IMR-90 (cell line): ENCODE data around the gene ARID3C. TPM values are rescaled to one million over a fixed set of nuclear protein-coding genes. Genes with fewer than 3 reads are reported as not detected.
A peak's percentile ranks its signal among the peaks of the same experiment; 100 is the strongest.

Experiments used
- ATAC-seq: fragments of 200-7000 bp; cut with Tn5 transposase; 2 replicates; pipeline ENCODE4 v1.9.1; 2020; ENCODE audit warnings: low read depth, mild to moderate bottlenecking, moderate library complexity
- BruUV-seq: library from RNA; stranded (reverse); fragments of 400-500 nt; replicated peaks from 2 replicates; lab custom pipeline; 2021; lab: Mats Ljungman, UMichigan
- CTCF ChIA-PET: fragments of 300-600 bp; formaldehyde crosslinking; extraction: SDS; loops from one replicate; lab custom pipeline; 2021; ENCODE audit warnings: antibody characterized with exemption; lab: Yijun Ruan, JAX
- POLR2A ChIA-PET: fragments of 300-600 bp; sonication (Branson Sonifier 250); formaldehyde crosslinking; loops from one replicate; lab custom pipeline; 2022; ENCODE audit warnings: antibody characterized with exemption; ENCODE audit not compliant: unreplicated experiment; lab: Charles Lee
- DNase-seq: peaks from one replicate; pipeline ENCODE4 v3.0.0; 2013
- H2AFZ ChIP-seq: replicated peaks from 2 replicates; pipeline ENCODE3; 2013; ENCODE audit warnings: low read length, mild to moderate bottlenecking; ENCODE audit not compliant: poor library complexity
- H2AK5ac ChIP-seq: 2 replicates; pipeline ENCODE4 v1.6.1; 2013; ENCODE audit warnings: low read depth, low read length, inconsistent platforms
- H2AK9ac ChIP-seq: replicated peaks from 2 replicates; pipeline ENCODE3; 2013; ENCODE audit warnings: mild to moderate bottlenecking, low read depth, low read length, moderate library complexity; ENCODE audit not compliant: poor library complexity
- H2BK120ac ChIP-seq: 2 replicates; pipeline ENCODE4 v1.6.1; 2013; ENCODE audit warnings: low read depth, low read length, inconsistent platforms
- H2BK15ac ChIP-seq: 3 replicates; pipeline ENCODE4 v1.6.1; 2013; ENCODE audit warnings: low read depth, low read length, inconsistent platforms
- H2BK20ac ChIP-seq: 2 replicates; pipeline ENCODE4 v1.6.1; 2013; ENCODE audit warnings: low read depth, mild to moderate bottlenecking, inconsistent platforms, low read length, moderate library complexity
- H2BK5ac ChIP-seq: 2 replicates; pipeline ENCODE4 v1.6.1; 2013; ENCODE audit warnings: mild to moderate bottlenecking, low read depth, low read length, inconsistent platforms; ENCODE audit not compliant: poor library complexity, severe bottlenecking
- H3K14ac ChIP-seq: replicated peaks from 2 replicates; pipeline ENCODE4 v1.6.1; 2013; ENCODE audit warnings: low read depth, low read length, inconsistent platforms
- H3K18ac ChIP-seq: 2 replicates; pipeline ENCODE4 v1.6.1; 2013; ENCODE audit warnings: low read depth, low read length, control low read depth
- H3K23ac ChIP-seq: 2 replicates; pipeline ENCODE4 v1.6.1; 2013; ENCODE audit warnings: low read depth, low read length, inconsistent platforms
- H3K27ac ChIP-seq: 2 replicates; pipeline ENCODE4 v1.5.1; 2013; ENCODE audit warnings: mild to moderate bottlenecking, control low read depth, low read length; ENCODE audit not compliant: insufficient read depth
- H3K27me3 ChIP-seq: 2 replicates; pipeline ENCODE4 v1.6.1; 2013; ENCODE audit warnings: low read length; ENCODE audit not compliant: control insufficient read depth, insufficient read depth
- H3K36me3 ChIP-seq: 2 replicates; pipeline ENCODE4 v1.6.1; 2013; ENCODE audit warnings: low read length, mixed read lengths; ENCODE audit not compliant: control insufficient read depth, insufficient read depth
- H3K4ac ChIP-seq: 2 replicates; pipeline ENCODE4 v1.6.1; 2013; ENCODE audit warnings: low read depth, low read length, inconsistent platforms
- H3K4me1 ChIP-seq: 2 replicates; pipeline ENCODE4 v1.6.1; 2013; ENCODE audit warnings: low read length, mixed read lengths; ENCODE audit not compliant: control insufficient read depth, insufficient read depth
- H3K4me2 ChIP-seq: 2 replicates; pipeline ENCODE4 v1.6.1; 2013; ENCODE audit warnings: low read depth, mild to moderate bottlenecking, control low read depth, low read length, moderate library complexity
- H3K4me3 ChIP-seq: 2 replicates; pipeline ENCODE4 v1.5.1; 2013; ENCODE audit warnings: low read depth, mild to moderate bottlenecking, control low read depth, low read length, moderate library complexity; ENCODE audit not compliant: insufficient read depth
- H3K56ac ChIP-seq: 2 replicates; pipeline ENCODE4 v1.6.1; 2013; ENCODE audit warnings: low read length, inconsistent platforms; ENCODE audit not compliant: insufficient read depth; ENCODE audit errors: extremely low read depth
- H3K79me1 ChIP-seq, 2 experiments: 2 replicates each; pipeline ENCODE4 v1.6.1; 2013; ENCODE audit warnings: low read length in 2 of 2, inconsistent platforms in 1 of 2, low read depth in 1 of 2
- H3K9ac ChIP-seq: 2 replicates; pipeline ENCODE4 v1.6.1; 2013; ENCODE audit warnings: low read depth, low read length, control low read depth
- H3K9me1 ChIP-seq: 2 replicates; pipeline ENCODE4 v1.6.1; 2013; ENCODE audit warnings: low read length, inconsistent platforms; ENCODE audit not compliant: insufficient read depth
- H3K9me3 ChIP-seq: 2 replicates; pipeline ENCODE4 v1.6.1; 2013; ENCODE audit warnings: low read length; ENCODE audit not compliant: control insufficient read depth, insufficient read depth
- H4K20me1 ChIP-seq: 2 replicates; pipeline ENCODE4 v1.6.1; 2013; ENCODE audit warnings: low read length, inconsistent platforms; ENCODE audit not compliant: insufficient read depth
- H4K5ac ChIP-seq: 2 replicates; pipeline ENCODE4 v1.6.1; 2013; ENCODE audit warnings: mild to moderate bottlenecking, low read depth, low read length, control low read depth
- H4K8ac ChIP-seq, 2 experiments: 2 replicates each; pipeline ENCODE4 v1.6.1; 2013; ENCODE audit warnings: low read depth in 2 of 2, low read length in 2 of 2, control low read depth in 1 of 2, inconsistent platforms in 1 of 2
- H4K91ac ChIP-seq: 2 replicates; pipeline ENCODE4 v1.6.1; 2013; ENCODE audit warnings: low read depth, low read length, inconsistent platforms; ENCODE audit not compliant: insufficient read depth
- MXI1 ChIP-seq: IDR thresholded peaks from 2 replicates; pipeline ENCODE4 v1.6.1; 2012; ENCODE audit warnings: low read depth, mild to moderate bottlenecking, low read length, moderate library complexity, borderline replicate concordance
- NFE2L2 ChIP-seq: fragments of 150-350 bp; IDR thresholded peaks from 2 replicates; pipeline ENCODE4 v1.6.1; 2016; ENCODE audit warnings: low read depth, mild to moderate bottlenecking, low read length
- RAD21 ChIP-seq: IDR thresholded peaks from 2 replicates; pipeline ENCODE4 v1.6.1; 2012; ENCODE audit warnings: low read length, improper control_type of control experiment
- RFX5 ChIP-seq: IDR thresholded peaks from 2 replicates; pipeline ENCODE4 v1.8.0; 2012; ENCODE audit warnings: low read depth, mild to moderate bottlenecking, low read length, moderate library complexity
- SMC3 ChIP-seq: fragments of 150-350 bp; IDR thresholded peaks from 2 replicates; pipeline ENCODE4 v1.6.1; 2016; ENCODE audit warnings: low read depth, mild to moderate bottlenecking, antibody characterized with exemption, low read length, moderate library complexity
- WGBS, 2 experiments: methylation state at CpG; one replicate each; pipeline versions ENCODE4 v1.1.5 to v1.1.7; 2013; ENCODE audit warnings: missing lambda C conversion rate in 2 of 2; ENCODE audit not compliant: insufficient read length in 1 of 2; ENCODE audit errors: extremely low coverage in 2 of 2; 5-methylcytosine and 5-hydroxymethylcytosine counted together
- dilution Hi-C: fragments of 300-500 bp; cut with HindIII; formaldehyde crosslinking; loops from one replicate; pipeline ENCODE4 v1.14.3; 2018; ENCODE audit warnings: low sequenced_read_pairs; ENCODE audit not compliant: unreplicated experiment
- in situ Hi-C: fragments of 300-500 bp; cut with MboI; formaldehyde crosslinking; loops from 3 replicates; pipeline ENCODE4 v1.14.3; 2019; ENCODE audit warnings: low sequenced_read_pairs, inconsistent platforms, mixed read lengths
- intact Hi-C: fragments of 100-400 bp; cut with micrococcal nuclease; formaldehyde crosslinking; loops from 2 replicates; pipeline ENCODE4 v1.10.0; 2022
- polyA plus RNA-seq, 3 experiments: library from polyadenylated mRNA; depleted of rRNA; stranded (reverse); fragments of >200 nt; gene quantifications; 2 replicates each; pipeline ENCODE4 v1.2.3, GENCODE V29; 2012; ENCODE audit warnings: low replicate concordance in 1 of 3
- total RNA-seq: library from RNA; depleted of rRNA; stranded (reverse); fragments of >200 nt; gene quantifications from 2 replicates; pipeline ENCODE4 v1.2.3, GENCODE V29; 2012
- TF ChIP-seq, protein P1 (sequence below): conservative IDR thresholded peaks from 2 replicates; pipeline ENCODE4 v1.5.1; 2012; ENCODE audit warnings: mild to moderate bottlenecking, low read depth, low read length, improper control_type of control experiment

ARID3C gene
- total and polyA plus RNA-seq, 2 of the 4 experiments (the other 2 are of a cell fraction), result 0.07 TPM; not detected in 1

- Histone ChIP-seq H2BK15ac (no peak overlapping the region), H4K20me1 (peaks cover 5% of the 10 kb centered on the region; the same call in 1 of the 2 replicates), H3K9me1 (no peaks in the 10 kb centered on the region), H3K27ac (no peak overlapping the region), H3K4ac (no peak overlapping the region), H3K27me3 (peaks cover 55% of the 10 kb centered on the region), H2BK120ac (no peak overlapping the region), H3K9me3 (no peaks in the 10 kb centered on the region), H3K4me1 (no peaks in the 10 kb centered on the region), H2AK9ac (peak overlapping the region; percentile 57), H3K56ac (no peak overlapping the region), H2BK5ac (no peak overlapping the region), H3K36me3 (no peaks in the 10 kb centered on the region), H3K4me2 (no peak overlapping the region), H3K9ac (no peak overlapping the region), H4K91ac (no peak overlapping the region), H3K18ac (no peak overlapping the region), H2BK20ac (no peak overlapping the region), H3K4me3 (no peak overlapping the region), H2AFZ (peak overlapping the region; percentile 56), H2AK5ac (no peak overlapping the region), H4K5ac (no peak overlapping the region), H3K79me1 (no peaks in the 10 kb centered on the region), H4K8ac (no peak overlapping the region), H3K14ac (no peak overlapping the region), H3K23ac (no peak overlapping the region)
- BruUV-seq, result no TSS peak
- intact Hi-C loops (loop anchor here (1.0 kb wide), 3 partner anchors 55 to 271 kb away; no protein-coding TSS in a partner anchor), in situ Hi-C loops (loop anchor here (5.0 to 10.0 kb wide), 2 partner anchors 169 to 196 kb away; no protein-coding TSS in a partner anchor), dilution Hi-C loops (no loop called here)
- CTCF ChIA-PET, result interaction anchor here (0.5 to 1.5 kb wide), 7 partner anchors 8 to 60 kb away, joined by 3 to 8 read pairs (median 4); no protein-coding TSS in a partner anchor
- no peak for TF ChIP-seq RFX5
- TF ChIP-seq SMC3, result peak; percentile 81
- no peak for TF ChIP-seq MXI1
- peak; percentile 94 for TF ChIP-seq RAD21
- TF ChIP-seq, protein P1, sequence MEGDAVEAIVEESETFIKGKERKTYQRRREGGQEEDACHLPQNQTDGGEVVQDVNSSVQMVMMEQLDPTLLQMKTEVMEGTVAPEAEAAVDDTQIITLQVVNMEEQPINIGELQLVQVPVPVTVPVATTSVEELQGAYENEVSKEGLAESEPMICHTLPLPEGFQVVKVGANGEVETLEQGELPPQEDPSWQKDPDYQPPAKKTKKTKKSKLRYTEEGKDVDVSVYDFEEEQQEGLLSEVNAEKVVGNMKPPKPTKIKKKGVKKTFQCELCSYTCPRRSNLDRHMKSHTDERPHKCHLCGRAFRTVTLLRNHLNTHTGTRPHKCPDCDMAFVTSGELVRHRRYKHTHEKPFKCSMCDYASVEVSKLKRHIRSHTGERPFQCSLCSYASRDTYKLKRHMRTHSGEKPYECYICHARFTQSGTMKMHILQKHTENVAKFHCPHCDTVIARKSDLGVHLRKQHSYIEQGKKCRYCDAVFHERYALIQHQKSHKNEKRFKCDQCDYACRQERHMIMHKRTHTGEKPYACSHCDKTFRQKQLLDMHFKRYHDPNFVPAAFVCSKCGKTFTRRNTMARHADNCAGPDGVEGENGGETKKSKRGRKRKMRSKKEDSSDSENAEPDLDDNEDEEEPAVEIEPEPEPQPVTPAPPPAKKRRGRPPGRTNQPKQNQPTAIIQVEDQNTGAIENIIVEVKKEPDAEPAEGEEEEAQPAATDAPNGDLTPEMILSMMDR, result peak; percentile 90
- TF ChIP-seq NFE2L2, result no peak
- POLR2A ChIA-PET, result no interaction called here
- ATAC-seq (peak; percentile 97), DNase-seq (peak; percentile 63)
- no CpG with 5 or more reads among the region's 4 CpGs for WGBS, 2 experiments
These were observed 25.1 kb downstream of the ARID3C start for GRCh38 chr9:34603610-34604231.
